AG04450 (cell line): ENCODE results near the gene LRRC36. TPM values are rescaled to one million over a fixed set of nuclear protein-coding genes. Genes with fewer than 3 reads are reported as not detected.
A peak's percentile ranks its signal among the peaks of the same experiment; 100 is the strongest.

Source experiments
- CTCF ChIA-PET: fragments of 300-600, 350-600 bp; formaldehyde crosslinking; extraction: SDS; loops from one replicate; lab custom pipeline; 2022; ENCODE audit warnings: antibody characterized with exemption, inconsistent platforms; lab: Charles Lee
- POLR2A ChIA-PET: fragments of 350-600 bp; formaldehyde crosslinking; extraction: SDS; loops from one replicate; lab custom pipeline; 2021; ENCODE audit warnings: antibody characterized with exemption, inconsistent platforms; lab: Yijun Ruan, JAX
- DNase-seq: peaks from one replicate; pipeline ENCODE4 v3.0.0-alpha.2; 2011; ENCODE audit warnings: low read depth, low spot score
- H3K27ac ChIP-seq: one replicate; pipeline ENCODE4 v1.5.1; 2012; ENCODE audit warnings: low read depth, low read length, control low read depth
- H3K27me3 ChIP-seq: one replicate; pipeline ENCODE4 v1.6.0; 2012; ENCODE audit warnings: low read length; ENCODE audit not compliant: control insufficient read depth, insufficient read depth
- H3K4me3 ChIP-seq: 2 replicates; pipeline ENCODE4 v1.5.1; 2011; ENCODE audit warnings: mild to moderate bottlenecking, low read depth, low read length, control low read depth
- H3K9me3 ChIP-seq: 2 replicates; pipeline ENCODE4 v1.5.1; 2012; ENCODE audit warnings: low read length; ENCODE audit not compliant: control insufficient read depth, insufficient read depth
- CTCF ChIP-seq: IDR thresholded peaks from 2 replicates; pipeline ENCODE4 v1.5.1; 2011; ENCODE audit warnings: low read depth, low read length, control low read depth, inconsistent platforms
- polyA minus RNA-seq: library from RNA; depleted of rRNA, polyadenylated mRNA; stranded (reverse); fragments of >200 nt; gene quantifications from 2 replicates; pipeline ENCODE4 v1.2.3, GENCODE V29; 2011; rRNA and poly(A)+ RNA removed
- polyA plus RNA-seq: library from polyadenylated mRNA; depleted of rRNA; stranded (reverse); fragments of >200 nt; gene quantifications from 2 replicates; pipeline ENCODE4 v1.2.3, GENCODE V29; 2011; rRNA removed

LRRC36 gene
- 0.21 and 0.41 TPM in 2 replicates for polyA plus RNA-seq
- polyA minus RNA-seq = not detected in 2 replicates

GRCh38 chr16:67326472-67327309 is at the start of gene LRRC36, which contains the start of gene KCTD19:
LRRC36 (plus strand) TSS chr16:67326815; CDS start chr16:67326863, 48 bp downstream.
KCTD19 (minus strand) TSS chr16:67326741; CDS start chr16:67326707, 34 bp downstream.
- ChIA-PET POLR2A (no interaction called here), CTCF (interaction anchor here (0.6 to 2.9 kb wide), 7 partner anchors 9 to 66 kb away, joined by 3 to 14 read pairs (median 4); no protein-coding TSS in a partner anchor)
- no peak within 1 kb of the TSS for H3K27ac ChIP-seq
- no peaks in the 10 kb centered on the region for H3K27me3 ChIP-seq
- no peak for DNase-seq
- H3K4me3 ChIP-seq = peak within 1 kb of the TSS; percentile 61
- H3K9me3 ChIP-seq = no peaks in the 10 kb centered on the region; the same call in 1 of the 2 replicates
- TF ChIP-seq CTCF = peak; percentile 50

GRCh38 chr16:67277294-67277998 is 49.2 kb upstream of the LRRC36 start:
- peak overlapping the region; percentile 98 for H3K27ac ChIP-seq
- H3K9me3 ChIP-seq = no peaks in the 10 kb centered on the region; the same call in 1 of the 2 replicates
- H3K4me3 ChIP-seq = peak overlapping the region; percentile 68
- no peak for TF ChIP-seq CTCF
- no peaks in the 10 kb centered on the region for H3K27me3 ChIP-seq
- ChIA-PET POLR2A (interaction anchor here (0.6 to 1.5 kb wide), 12 partner anchors 9 to 138 kb away, joined by 3 to 8 read pairs (median 4); partner anchors contain the start of genes FHOD1, TMEM208 and TPPP3), CTCF (interaction anchor here (1.0 to 2.3 kb wide), 4 partner anchors 17 to 189 kb away, joined by 3 to 7 read pairs (median 5); partner anchors contain the start of gene ZDHHC1)
- DNase-seq = peak; percentile 96

GRCh38 chr16:67277999-67278772 is 48.4 kb upstream of the LRRC36 start:
- POLR2A ChIA-PET = interaction anchor here (0.7 to 1.5 kb wide), 5 partner anchors 10 to 139 kb away, joined by 3 to 6 read pairs (median 4); partner anchors contain the start of genes FHOD1 and TPPP3
- TF ChIP-seq CTCF = no peak; the same call in 1 of the 2 replicates
- Histone ChIP-seq H3K27ac (peak overlapping the region; percentile 98), H3K4me3 (peak overlapping the region; percentile 68), H3K27me3 (no peaks in the 10 kb centered on the region), H3K9me3 (no peaks in the 10 kb centered on the region; the same call in 1 of the 2 replicates)
- CTCF ChIA-PET = interaction anchor here (0.8 to 2.3 kb wide), 6 partner anchors 18 to 188 kb away, joined by 3 to 7 read pairs (median 4); partner anchors contain the start of gene ZDHHC1
- DNase-seq = no peak

GRCh38 chr16:67278773-67279295 is 47.8 kb upstream of the LRRC36 start:
- Histone ChIP-seq H3K4me3 (peak overlapping the region; percentile 68), H3K27me3 (no peaks in the 10 kb centered on the region), H3K9me3 (no peaks in the 10 kb centered on the region; the same call in 1 of the 2 replicates), H3K27ac (peak overlapping the region; percentile 98)
- CTCF ChIA-PET = interaction anchor here (0.8 to 2.3 kb wide), 5 partner anchors 18 to 149 kb away, joined by 3 to 7 read pairs (median 4); partner anchors contain the start of gene ZDHHC1
- TF ChIP-seq CTCF = peak; percentile 35; the same call in 1 of the 2 replicates
- no peak for DNase-seq
- POLR2A ChIA-PET = interaction anchor here (1.5 kb wide), 1 partner anchor 114 kb away, joined by 4 read pairs; the partner anchor contains the start of gene TPPP3
